ENCODE results near the gene SMIM22.

SMIM22 gene

DNA sequence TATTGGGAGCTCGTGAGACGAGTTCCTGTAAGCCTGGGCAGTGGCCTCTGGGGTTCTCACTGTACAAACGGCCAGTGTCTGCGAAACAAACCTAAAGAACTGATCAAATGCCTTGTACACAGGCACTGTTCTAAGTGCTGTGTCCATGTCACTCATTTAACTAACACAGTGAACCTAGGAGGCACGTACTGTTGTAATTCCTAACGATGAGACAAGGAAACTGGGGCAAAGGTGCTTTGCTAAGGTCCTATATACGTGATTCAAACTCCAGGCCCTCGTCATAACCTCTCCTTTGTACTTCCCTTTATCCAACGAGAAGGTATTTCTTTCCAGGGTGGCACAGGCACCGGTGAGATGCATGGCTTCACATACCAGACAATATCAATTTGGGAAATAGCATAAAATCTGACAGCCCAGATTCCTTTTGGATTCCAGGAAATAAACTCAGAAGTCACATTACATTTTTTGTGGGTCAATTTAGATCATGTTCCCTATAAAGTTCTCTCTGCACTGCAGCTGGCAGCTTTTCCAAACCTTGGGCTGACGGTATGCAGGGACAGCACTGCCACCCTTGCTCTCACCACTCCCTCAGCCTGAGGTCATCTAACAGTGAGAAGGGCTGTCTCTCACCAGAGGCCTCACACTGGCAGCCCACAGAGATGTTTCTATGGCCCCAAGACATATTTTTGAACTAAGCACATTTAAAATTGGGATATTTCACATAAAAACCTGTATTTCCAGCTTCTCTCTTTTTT is 33.6 kb downstream of the SMIM22 start:
- DNase-seq, result no peak

DNA sequence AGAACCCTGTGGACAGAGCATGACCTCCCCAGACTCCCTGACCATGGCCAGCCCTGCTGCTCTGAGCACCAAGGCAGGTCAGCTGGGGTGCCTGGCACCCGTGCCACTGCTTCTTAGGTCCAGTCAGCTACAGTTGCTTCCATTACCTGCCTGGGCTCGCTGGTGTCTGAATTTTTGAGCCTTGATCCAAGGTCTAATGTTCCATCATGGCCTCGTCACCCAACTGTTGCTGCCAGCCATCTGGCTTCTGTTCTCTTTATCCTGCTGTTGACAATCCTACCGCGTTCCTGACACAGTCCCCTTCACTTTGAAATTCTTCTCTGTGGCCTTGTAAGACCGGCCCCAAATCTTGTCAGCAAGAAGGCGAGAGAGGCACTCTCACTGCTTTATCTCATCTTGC is 35.2 kb downstream of the SMIM22 start:
- no peak for DNase-seq

DNA sequence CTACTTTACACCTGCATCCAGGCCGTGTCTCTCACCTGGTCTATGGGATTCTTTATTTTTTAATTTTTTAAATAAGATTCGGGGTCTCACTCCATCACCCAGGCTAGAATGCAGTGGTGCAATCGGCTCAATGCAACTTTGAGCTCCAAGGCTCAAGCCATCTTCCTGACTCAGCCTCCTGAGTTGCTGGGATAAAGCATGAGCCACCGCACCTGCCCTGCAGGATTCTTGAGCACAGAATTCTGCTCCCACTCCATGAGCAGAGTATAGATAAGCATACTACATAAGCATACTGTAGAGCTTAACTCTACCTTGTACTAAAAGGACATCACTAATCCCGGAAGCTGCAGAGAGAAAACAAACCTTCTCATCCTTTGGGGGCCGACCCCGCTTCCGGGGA is 36.4 kb downstream of the SMIM22 start:
- no peak for DNase-seq

DNA sequence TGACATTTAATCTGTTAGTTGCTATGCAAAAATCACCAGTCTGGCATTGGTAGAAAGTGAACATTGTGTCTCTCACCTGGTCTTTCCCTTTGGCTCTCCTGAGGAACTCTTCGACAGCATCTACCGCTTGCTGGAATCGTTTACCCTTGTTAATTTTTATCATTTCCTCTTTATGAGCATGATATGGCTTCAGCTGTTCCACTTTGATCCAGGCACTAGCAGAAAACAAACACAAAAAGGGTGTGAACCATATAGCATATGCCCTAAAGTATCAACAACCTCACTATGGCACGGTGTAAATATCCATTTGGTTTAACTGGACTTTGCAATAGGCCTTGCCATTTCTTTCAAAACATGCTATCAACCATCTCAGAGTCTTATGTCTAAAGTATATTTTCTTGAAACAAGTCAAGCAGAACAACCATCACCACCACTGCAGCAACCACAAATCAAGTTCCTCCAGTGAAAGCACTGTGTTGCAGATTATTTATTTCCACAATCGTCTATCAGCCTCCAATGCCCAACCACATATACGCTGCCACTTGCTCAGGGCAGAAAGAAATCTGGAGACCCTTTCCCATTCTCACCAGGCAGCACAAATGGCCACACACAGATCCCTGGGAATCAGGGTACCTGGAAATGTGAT is 37.7 kb downstream of the SMIM22 start:
- DNase-seq, result no peak

DNA sequence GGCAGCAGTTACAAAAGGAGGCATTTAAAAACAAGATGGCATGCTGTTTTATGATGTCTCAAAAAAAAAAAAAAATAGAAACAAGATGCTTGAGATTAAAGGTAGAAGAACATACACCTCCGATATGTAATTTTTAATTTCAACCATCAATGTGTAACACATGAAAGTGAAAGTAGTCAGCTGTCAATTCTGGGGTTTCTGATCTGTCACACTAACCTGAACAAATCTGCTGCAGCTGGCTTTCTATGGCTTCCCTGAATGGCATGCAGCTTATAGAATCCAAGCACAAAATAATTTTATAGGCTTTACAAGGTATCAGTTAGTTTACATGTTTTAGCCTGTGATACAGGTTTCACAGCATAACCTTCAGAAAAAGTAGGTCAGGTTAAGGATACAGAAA is 38.4 kb downstream of the SMIM22 start:
- no peak for DNase-seq

DNA sequence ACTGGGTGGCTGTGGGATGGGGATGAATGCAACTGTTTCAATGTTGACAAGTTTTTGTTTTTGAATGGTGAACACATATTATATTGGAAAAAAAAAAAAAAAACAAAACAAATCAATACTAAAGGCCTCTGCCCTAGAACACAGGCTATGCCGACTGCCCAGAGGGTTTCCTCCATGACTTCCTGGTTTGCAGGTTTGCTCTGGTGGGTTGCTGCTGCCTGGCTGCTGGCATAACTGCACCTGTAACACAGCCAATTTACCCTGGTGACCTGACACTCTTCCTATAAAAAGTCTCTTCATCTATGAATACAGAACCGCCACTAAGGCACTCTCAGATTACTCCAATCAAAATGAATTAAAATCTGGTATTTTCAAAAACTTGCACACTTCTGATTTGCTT is 41.6 kb downstream of the SMIM22 start:
- no peak for DNase-seq

DNA sequence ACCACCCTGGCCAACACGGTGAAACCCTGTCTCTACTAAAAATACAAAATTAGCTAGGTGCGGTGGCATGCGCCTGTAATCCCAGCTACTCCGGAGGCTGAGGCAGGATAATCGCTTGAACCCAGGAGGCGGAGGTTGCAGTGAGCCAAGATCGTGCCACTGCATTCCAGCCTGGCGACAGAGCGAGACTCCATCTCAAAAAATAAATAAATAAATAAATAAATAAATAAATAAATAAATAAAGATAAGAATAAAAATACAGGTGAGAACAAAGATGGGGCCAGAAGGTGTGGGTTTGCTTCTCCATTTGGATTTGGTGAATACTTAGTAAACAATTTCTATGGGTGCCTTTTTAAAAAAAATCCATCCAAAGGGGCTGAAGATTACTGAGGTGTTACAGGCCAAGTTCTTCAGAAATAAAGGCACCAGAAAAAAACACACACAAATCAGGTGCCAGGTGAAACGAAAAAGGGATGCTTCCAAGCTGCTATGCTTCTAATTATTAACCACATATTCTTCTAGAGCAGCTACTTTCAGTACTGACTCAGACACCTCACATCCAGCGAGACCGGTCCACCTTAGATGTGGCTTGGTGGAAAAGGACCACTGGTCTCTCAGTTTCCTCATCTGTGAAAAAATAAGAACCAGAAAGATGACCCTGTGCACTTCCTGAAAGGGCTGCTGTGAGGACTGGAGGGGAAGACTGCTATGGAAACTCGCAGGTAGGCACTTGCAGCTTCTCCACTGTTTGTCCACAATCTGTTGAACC is 42.7 kb downstream of the SMIM22 start:
- no peak for DNase-seq

DNA sequence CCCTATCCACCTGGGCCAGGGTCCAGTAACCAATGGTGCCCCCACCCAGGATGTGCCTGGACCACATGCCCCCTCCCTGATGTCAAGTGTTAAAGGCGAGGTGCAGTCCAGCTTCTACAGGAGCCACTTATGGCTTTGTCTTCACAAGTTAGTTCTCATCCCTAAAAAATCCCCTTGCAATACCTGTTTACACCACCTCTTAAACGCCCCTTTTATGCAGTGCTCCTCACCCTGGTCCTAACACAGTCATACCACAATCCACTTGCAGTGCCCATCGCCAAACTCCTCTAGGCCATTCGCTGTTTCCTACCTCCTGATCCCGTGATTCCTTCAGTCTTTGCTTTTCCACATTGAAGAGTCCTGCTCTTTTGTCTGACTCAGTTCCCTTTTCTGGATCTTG is 44.8 kb downstream of the SMIM22 start:
- DNase-seq, result no peak

DNA sequence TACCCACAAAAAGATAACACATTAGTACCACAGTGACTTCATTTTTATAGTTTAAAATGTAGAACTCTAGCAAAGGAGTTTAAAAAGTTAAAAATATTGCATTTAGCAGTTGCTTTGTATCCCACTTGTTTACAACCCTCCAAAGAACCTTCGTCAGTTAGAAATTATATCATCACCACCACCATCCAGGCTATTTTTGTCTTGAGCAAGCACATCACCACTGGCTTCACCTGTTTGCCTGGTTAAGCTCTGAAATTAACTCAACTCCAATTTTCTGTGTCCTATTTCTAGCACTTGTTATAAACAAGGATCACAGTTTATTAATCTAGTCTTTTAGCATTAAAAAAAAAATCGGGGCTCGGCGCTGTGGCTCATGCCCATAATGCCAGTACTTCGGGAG is 45.8 kb downstream of the SMIM22 start:
- no peak for DNase-seq

All from NCI-H748 treated with DMSO at 0.1 percent for 48 hours (cell line).